PFSK-1 (cell line): Measurements from ENCODE around the gene RGS9.

Source experiments
- FOXP2 ChIP-seq: optimal IDR thresholded peaks from 2 replicates; pipeline ENCODE3; 2011; ENCODE audit warnings: borderline replicate concordance, control low read depth, inconsistent platforms; ENCODE audit not compliant: insufficient read depth; ENCODE audit errors: extremely low read length, extremely low read depth
- POLR2AphosphoS5 ChIP-seq: IDR thresholded peaks from 2 replicates; pipeline ENCODE4 v1.6.1; 2012; ENCODE audit warnings: low read depth, mild to moderate bottlenecking, control low read depth, low read length, moderate library complexity
- REST ChIP-seq, 2 experiments: IDR thresholded peaks; 2 replicates each; pipeline versions ENCODE4 v1.6.1 to v1.8.0; 2011 to 2012; ENCODE audit warnings: low read depth in 2 of 2, low read length in 2 of 2, control low read depth in 1 of 2, inconsistent platforms in 1 of 2, mild to moderate bottlenecking in 1 of 2, moderate library complexity in 1 of 2; ENCODE audit not compliant: insufficient read depth in 1 of 2
- SIN3A ChIP-seq: IDR thresholded peaks from 2 replicates; pipeline ENCODE4 v1.6.1; 2012; ENCODE audit warnings: mild to moderate bottlenecking, low read length, moderate library complexity, borderline replicate concordance; ENCODE audit not compliant: insufficient read depth
- TAF1 ChIP-seq: IDR thresholded peaks from 2 replicates; pipeline ENCODE4 v1.6.1; 2012; ENCODE audit warnings: low read length, control low read depth, borderline replicate concordance; ENCODE audit not compliant: insufficient read depth

The RGS9 gene

GRCh38 chr17:65104973-65105372 is 32.2 kb upstream of the RGS9 start:
- no peak for TF ChIP-seq SIN3A
- no peak for TF ChIP-seq REST (IDR thresholded peaks at IDR 0.05; ENCODE audit: insufficient read depth in 1 of 2, low read depth in 2 of 2, low read length in 2 of 2)
- TF ChIP-seq TAF1: no peak
- TF ChIP-seq POLR2AphosphoS5: no peak
- no peak for TF ChIP-seq FOXP2

GRCh38 chr17:65108152-65108551 is 29.0 kb upstream of the RGS9 start:
- TF ChIP-seq FOXP2: no peak
- no peak for TF ChIP-seq POLR2AphosphoS5
- TF ChIP-seq REST (IDR thresholded peaks at IDR 0.05; ENCODE audit: insufficient read depth in 1 of 2, low read depth in 2 of 2, low read length in 2 of 2): no peak
- TF ChIP-seq SIN3A: no peak
- TF ChIP-seq TAF1: no peak

GRCh38 chr17:65109543-65109942 is 27.6 kb upstream of the RGS9 start:
- no peak for TF ChIP-seq REST (IDR thresholded peaks at IDR 0.05; ENCODE audit: insufficient read depth in 1 of 2, low read depth in 2 of 2, low read length in 2 of 2)
- TF ChIP-seq POLR2AphosphoS5: no peak
- TF ChIP-seq SIN3A: no peak
- TF ChIP-seq FOXP2: no peak
- no peak for TF ChIP-seq TAF1

- TF ChIP-seq SIN3A (no peak), POLR2AphosphoS5 (no peak), FOXP2 (no peak), TAF1 (no peak), REST (IDR thresholded peaks at IDR 0.05; ENCODE audit: insufficient read depth in 1 of 2, low read depth in 2 of 2, low read length in 2 of 2) (no peak)
These were observed 27.0 kb upstream of the RGS9 start for GRCh38 chr17:65109990-65110680.

- no peak for TF ChIP-seq POLR2AphosphoS5
These were observed 21.3 kb upstream of the RGS9 start for GRCh38 chr17:65115839-65116238.
